ENCODE results near the gene RPL10A. TPM values are rescaled to one million over a fixed set of nuclear protein-coding genes. Genes with fewer than 3 reads are reported as not detected.

RPL10A gene
- total RNA-seq, 1 donor from 2014 or later, result 643 TPM

- H3K4me1 ChIP-seq, result no peaks in the 10 kb centered on the region
- no peaks in the 10 kb centered on the region for H3K27me3 ChIP-seq
- no peak for DNase-seq (ENCODE audit: low spot score in 2 of 2)
- H3K27ac ChIP-seq, result no peak overlapping the region
- H3K4me3 ChIP-seq, result no peak overlapping the region
- no peak for TF ChIP-seq CTCF (IDR thresholded peaks at IDR 0.05)
- H3K9me3 ChIP-seq, result no peaks in the 10 kb centered on the region
- H3K36me3 ChIP-seq, result peaks cover 7 to 31% of the 10 kb centered on the region in 2 donors
- intact Hi-C loops (cut with DNase I), result no loop called here
Measured at GRCh38 chr6:35461270-35461669, 6.9 kb upstream of the RPL10A start.

- DNase-seq (ENCODE audit: low spot score in 2 of 2), result no peak
- Histone ChIP-seq H3K9me3 (no peaks in the 10 kb centered on the region), H3K4me1 (peaks cover 0 to 6% of the 10 kb centered on the region in 2 donors), H3K27me3 (no peaks in the 10 kb centered on the region), H3K4me3 (no peak overlapping the region), H3K27ac (no peak overlapping the region), H3K36me3 (peaks cover 5 to 23% of the 10 kb centered on the region in 2 donors)
- intact Hi-C loops (cut with DNase I), result no loop called here
- TF ChIP-seq CTCF (IDR thresholded peaks at IDR 0.05), result no peak
Measured at GRCh38 chr6:35463292-35463691, 4.9 kb upstream of the RPL10A start.

- Histone ChIP-seq H3K27ac (no peak overlapping the region), H3K27me3 (no peaks in the 10 kb centered on the region), H3K36me3 (peaks cover 2 to 17% of the 10 kb centered on the region in 2 donors), H3K9me3 (no peaks in the 10 kb centered on the region), H3K4me1 (peaks cover 5 to 14% of the 10 kb centered on the region in 2 donors), H3K4me3 (no peak overlapping the region)
- no peak for TF ChIP-seq CTCF (IDR thresholded peaks at IDR 0.05)
- DNase-seq (ENCODE audit: low spot score in 2 of 2), result no peak
- intact Hi-C loops (cut with DNase I), result no loop called here
Measured at GRCh38 chr6:35465646-35466045, 2.6 kb upstream of the RPL10A start.

GRCh38 chr6:35468980-35469750 lies 964 bp downstream of the RPL10A start:
- Histone ChIP-seq H3K4me1 (peaks cover 5 to 19% of the 10 kb centered on the region in 2 donors), H3K4me3 (peak overlapping the region; percentile 72 to 78), H3K27me3 (no peaks in the 10 kb centered on the region), H3K9me3 (no peaks in the 10 kb centered on the region), H3K27ac (peak overlapping the region; percentile 84 to 88), H3K36me3 (peaks cover 29 to 39% of the 10 kb centered on the region in 2 donors)
- DNase-seq (ENCODE audit: low spot score in 2 of 2), result no peak
- intact Hi-C loops (cut with DNase I), result loop anchor here (1.0 to 2.0 kb wide), 4 partner anchors 17 to 127 kb away; partner anchors contain the start of genes FANCE, PPARD and TEAD3
- no peak for TF ChIP-seq CTCF (IDR thresholded peaks at IDR 0.05)

- H3K36me3 ChIP-seq, result peaks cover 38 to 47% of the 10 kb centered on the region in 2 donors
- intact Hi-C loops (cut with DNase I), result loop anchor here (2.0 kb wide), 1 partner anchor 19 kb away; no protein-coding TSS in a partner anchor
- DNase-seq (ENCODE audit: low spot score in 2 of 2), result no peak
- H3K4me1 ChIP-seq, result peaks cover 5 to 19% of the 10 kb centered on the region in 2 donors
- H3K27me3 ChIP-seq, result no peaks in the 10 kb centered on the region
- no peaks in the 10 kb centered on the region for H3K9me3 ChIP-seq
- H3K27ac ChIP-seq, result peak overlapping the region; percentile 84 to 88
- H3K4me3 ChIP-seq, result peak overlapping the region; percentile 72 to 78
- no peak for TF ChIP-seq CTCF (IDR thresholded peaks at IDR 0.05)
Measured at GRCh38 chr6:35469751-35470662, 1.8 kb downstream of the RPL10A start.

Data from ascending aorta (tissue), 2 donors.